KMS-11 (cell line): ENCODE results near the gene CTSD.
"Not testable (repeated sequence)": the region's sequence is repeated elsewhere in the genome, so short reads cannot be mapped to it uniquely, and the experiment has no call there.

Experiments
- H2AFZ ChIP-seq: fragments of 200-600 bp; sonication (generic); 2 replicates; pipeline ENCODE4 v1.6.1; 2016; ENCODE audit warnings: antibody characterized with exemption, mixed run types, low read depth
- H3K27ac ChIP-seq: fragments of 200-600 bp; sonication (generic); 2 replicates; pipeline ENCODE4 v1.6.1; 2016; ENCODE audit warnings: mild to moderate bottlenecking, mixed run types
- H3K27me3 ChIP-seq: fragments of 200-600 bp; sonication (generic); 2 replicates; pipeline ENCODE4 v1.6.1; 2017; ENCODE audit warnings: mild to moderate bottlenecking, low read depth, mixed run types, moderate library complexity; ENCODE audit not compliant: insufficient read depth
- H3K36me3 ChIP-seq: fragments of 200-600 bp; sonication (generic); 2 replicates; pipeline ENCODE4 v1.6.1; 2017; ENCODE audit warnings: mild to moderate bottlenecking, mixed run types; ENCODE audit not compliant: insufficient read depth
- H3K4me1 ChIP-seq: fragments of 200-600 bp; sonication (generic); 2 replicates; pipeline ENCODE4 v1.6.1; 2016; ENCODE audit warnings: mild to moderate bottlenecking, low read depth, mixed run types; ENCODE audit not compliant: poor library complexity, severe bottlenecking
- H3K4me2 ChIP-seq: fragments of 200-600 bp; sonication (generic); 2 replicates; pipeline ENCODE4 v1.7.0; 2016; ENCODE audit warnings: mild to moderate bottlenecking, mixed run types
- H3K4me3 ChIP-seq: fragments of 200-600 bp; sonication (generic); IDR thresholded peaks from 2 replicates; pipeline ENCODE4 v1.6.1; 2017; ENCODE audit warnings: low read depth, low read length, mixed read lengths; ENCODE audit not compliant: insufficient read depth
- H3K79me2 ChIP-seq: fragments of 200-600 bp; sonication (generic); 2 replicates; pipeline ENCODE4 v1.6.1; 2016; ENCODE audit warnings: low read depth, mixed run types; ENCODE audit not compliant: insufficient read depth
- H3K9ac ChIP-seq: fragments of 200-600 bp; sonication (generic); 2 replicates; pipeline ENCODE4 v1.6.1; 2016; ENCODE audit warnings: mild to moderate bottlenecking, mixed run types
- H4K20me1 ChIP-seq: fragments of 200-600 bp; sonication (generic); 2 replicates; pipeline ENCODE4 v1.6.1; 2016; ENCODE audit warnings: mild to moderate bottlenecking, mixed run types; ENCODE audit not compliant: insufficient read depth
- TF ChIP-seq, protein P1 (sequence below): fragments of 200-600 bp; sonication (generic); conservative IDR thresholded peaks from 2 replicates; pipeline ENCODE4 v1.6.1; 2017; ENCODE audit warnings: low read depth, mild to moderate bottlenecking, antibody characterized with exemption, low read length, moderate library complexity, mixed read lengths

The CTSD gene

DNA sequence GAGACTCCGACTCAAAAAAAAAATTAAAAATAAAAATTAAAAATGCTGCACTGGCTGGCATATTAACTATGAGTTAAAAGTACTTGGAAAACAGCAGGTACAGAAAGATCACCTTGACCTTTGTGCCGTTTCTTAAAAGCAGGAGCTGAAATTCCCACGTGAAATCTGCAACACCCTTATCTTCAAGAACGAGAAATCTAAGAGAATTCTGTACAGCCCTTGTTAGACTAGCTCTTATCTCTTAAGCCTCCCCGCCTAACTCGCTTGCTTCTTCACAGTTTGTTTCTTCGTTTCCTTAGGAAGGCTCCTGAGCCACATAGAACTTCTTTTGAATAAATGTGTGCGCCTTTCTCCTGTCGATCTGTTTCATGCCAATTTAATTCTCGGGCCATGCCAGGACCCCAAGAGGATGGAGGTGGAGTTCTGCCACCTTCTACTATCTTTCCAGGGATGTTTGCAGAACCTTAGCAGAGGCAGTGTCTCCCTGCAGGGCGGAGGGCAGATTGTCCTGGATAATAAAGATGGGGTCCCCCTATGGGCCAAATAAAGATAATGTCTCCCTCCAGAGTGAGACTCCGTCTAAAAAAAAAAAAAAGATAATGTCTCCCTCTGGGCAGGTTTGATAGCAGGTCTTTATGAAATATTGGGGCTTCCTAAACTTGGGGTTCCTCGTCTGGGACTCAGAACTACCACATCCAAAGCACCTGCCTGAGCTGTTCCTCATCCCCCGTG, 43.7 kb upstream of the CTSD start:
- Histone ChIP-seq H2AFZ (no peak overlapping the region), H3K79me2 (no peaks in the 10 kb centered on the region)
- TF ChIP-seq, protein P1, sequence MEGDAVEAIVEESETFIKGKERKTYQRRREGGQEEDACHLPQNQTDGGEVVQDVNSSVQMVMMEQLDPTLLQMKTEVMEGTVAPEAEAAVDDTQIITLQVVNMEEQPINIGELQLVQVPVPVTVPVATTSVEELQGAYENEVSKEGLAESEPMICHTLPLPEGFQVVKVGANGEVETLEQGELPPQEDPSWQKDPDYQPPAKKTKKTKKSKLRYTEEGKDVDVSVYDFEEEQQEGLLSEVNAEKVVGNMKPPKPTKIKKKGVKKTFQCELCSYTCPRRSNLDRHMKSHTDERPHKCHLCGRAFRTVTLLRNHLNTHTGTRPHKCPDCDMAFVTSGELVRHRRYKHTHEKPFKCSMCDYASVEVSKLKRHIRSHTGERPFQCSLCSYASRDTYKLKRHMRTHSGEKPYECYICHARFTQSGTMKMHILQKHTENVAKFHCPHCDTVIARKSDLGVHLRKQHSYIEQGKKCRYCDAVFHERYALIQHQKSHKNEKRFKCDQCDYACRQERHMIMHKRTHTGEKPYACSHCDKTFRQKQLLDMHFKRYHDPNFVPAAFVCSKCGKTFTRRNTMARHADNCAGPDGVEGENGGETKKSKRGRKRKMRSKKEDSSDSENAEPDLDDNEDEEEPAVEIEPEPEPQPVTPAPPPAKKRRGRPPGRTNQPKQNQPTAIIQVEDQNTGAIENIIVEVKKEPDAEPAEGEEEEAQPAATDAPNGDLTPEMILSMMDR, result no peak

DNA sequence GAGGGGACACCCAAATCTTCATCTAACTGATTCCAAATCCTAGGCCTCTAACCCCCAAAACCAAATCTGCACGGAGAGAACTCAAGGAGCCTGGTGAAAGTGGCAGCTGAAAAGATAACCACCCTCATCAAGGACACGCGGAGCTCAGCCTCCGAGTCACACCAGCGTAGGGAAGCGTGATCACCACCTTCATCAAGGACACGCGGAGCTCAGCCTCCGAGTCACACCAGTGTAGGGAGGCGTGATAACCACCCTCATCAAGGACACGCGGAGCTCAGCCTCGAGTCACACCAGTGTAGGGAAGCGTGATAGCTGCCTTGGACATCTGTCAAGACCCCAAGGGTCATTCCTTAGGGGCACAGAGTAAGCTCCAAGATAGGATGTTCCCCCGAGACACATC, 41.8 kb upstream of the CTSD start:
- Histone ChIP-seq H3K27me3 (peaks cover 82% of the 10 kb centered on the region), H3K4me2 (no peak overlapping the region), H3K27ac (no peak overlapping the region), H3K4me3 (no peak overlapping the region), H3K4me1 (no peaks in the 10 kb centered on the region), H4K20me1 (no peaks in the 10 kb centered on the region), H3K79me2 (no peaks in the 10 kb centered on the region), H3K9ac (no peak overlapping the region), H2AFZ (no peak overlapping the region), H3K36me3 (no peaks in the 10 kb centered on the region)
- TF ChIP-seq, protein P1, result no peak

More for the DNA sequence above, 43.7 kb upstream of the CTSD start:
- peaks cover 82% of the 10 kb centered on the region for H3K27me3 ChIP-seq
- H3K27ac ChIP-seq, result no peak overlapping the region
- H3K9ac ChIP-seq, result no peak overlapping the region
- no peaks in the 10 kb centered on the region for H3K4me1 ChIP-seq
- no peak overlapping the region for H3K4me2 ChIP-seq
- H3K36me3 ChIP-seq, result no peaks in the 10 kb centered on the region
- H4K20me1 ChIP-seq, result no peaks in the 10 kb centered on the region
- no peak overlapping the region for H3K4me3 ChIP-seq

DNA sequence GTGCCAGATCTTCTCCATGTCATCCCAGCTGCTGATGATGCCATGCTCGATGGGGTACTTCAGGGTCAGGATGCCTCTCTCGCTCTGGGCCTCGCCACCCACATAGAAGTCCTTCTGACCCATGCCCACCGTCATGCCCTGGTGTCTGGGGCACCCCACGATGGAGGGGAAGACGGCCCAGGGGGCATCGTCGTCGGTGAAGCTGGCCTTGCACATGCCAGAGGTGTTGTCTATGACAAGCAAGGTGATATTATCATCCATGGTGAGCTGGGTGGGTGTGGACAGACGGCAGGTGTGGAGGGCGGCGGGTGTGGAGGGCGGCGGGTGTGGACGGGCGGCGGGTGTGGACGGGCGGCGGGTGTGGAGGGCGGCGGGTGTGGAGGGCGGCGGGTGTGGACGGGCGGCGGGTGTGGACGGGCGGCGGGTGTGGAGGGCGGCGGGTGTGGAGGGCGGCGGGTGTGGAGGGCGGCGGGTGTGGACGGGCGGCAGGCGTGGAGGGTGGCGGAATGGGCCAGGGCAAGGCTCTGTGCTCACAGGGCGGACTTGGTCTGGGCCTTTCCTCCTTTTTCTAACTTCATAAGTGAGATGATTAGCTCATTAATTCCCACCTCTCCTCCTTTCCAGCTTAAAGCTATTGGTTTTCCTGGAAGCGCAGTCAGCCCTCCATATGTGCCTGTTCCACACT, 40.2 kb upstream of the CTSD start:
- H3K79me2 ChIP-seq, H3K9ac ChIP-seq, H3K4me3 ChIP-seq, H3K27ac ChIP-seq, H3K4me2 ChIP-seq, H4K20me1 ChIP-seq, H2AFZ ChIP-seq, H3K36me3 ChIP-seq, H3K4me1 ChIP-seq: not testable (repeated sequence)
- H3K27me3 ChIP-seq, result peaks cover 81% of the 10 kb centered on the region

DNA sequence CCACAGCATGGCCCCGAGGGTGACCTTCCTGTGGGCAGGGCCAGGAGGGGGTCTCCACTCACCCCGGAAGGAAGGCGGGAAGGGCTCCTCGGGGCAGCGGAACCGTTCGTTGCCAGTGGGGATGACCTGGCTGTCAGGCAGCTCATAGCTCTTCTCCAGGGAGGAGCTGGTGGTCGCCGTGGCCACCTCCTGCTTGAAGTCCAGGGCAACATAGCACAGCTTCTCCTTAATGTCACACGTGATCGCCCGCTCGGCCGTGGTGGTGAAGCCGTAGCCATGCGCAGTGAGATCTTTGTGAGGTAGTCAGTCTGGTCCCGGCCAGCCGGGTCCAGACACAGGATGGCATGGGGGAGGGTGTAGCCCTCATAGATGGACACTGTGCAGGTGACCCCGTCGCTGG, 39.5 kb upstream of the CTSD start:
- no peaks in the 10 kb centered on the region for H3K4me1 ChIP-seq
- TF ChIP-seq, protein P1, result no peak
- no peak overlapping the region for H3K27ac ChIP-seq
- no peaks in the 10 kb centered on the region for H4K20me1 ChIP-seq
- H3K4me2 ChIP-seq, result no peak overlapping the region
- no peak overlapping the region for H2AFZ ChIP-seq
- H3K9ac ChIP-seq, result no peak overlapping the region
- no peak overlapping the region for H3K4me3 ChIP-seq
- peaks cover 83% of the 10 kb centered on the region for H3K27me3 ChIP-seq
- H3K79me2 ChIP-seq, result no peaks in the 10 kb centered on the region
- no peaks in the 10 kb centered on the region for H3K36me3 ChIP-seq
